Hematopoietic multipotent progenitor cell treated with erythropoietin and hydrocortisone succinate and interleukin-3 and kit ligand, for 8 days (in vitro differentiated cells): ENCODE data around the gene HOPX.
"Not testable (repeated sequence)": the region's sequence is repeated elsewhere in the genome, so short reads cannot be mapped to it uniquely, and the experiment has no call there.

Source experiments
- DNase-seq: peaks from one replicate; pipeline ENCODE4 v3.0.0-alpha.2; 2015

Gene HOPX

GRCh38 chr4:56686537-56687231 is 5.6 kb upstream of the HOPX start:
- DNase-seq = no peak

GRCh38 chr4:56684320-56685050 is 3.4 kb upstream of the HOPX start:
- DNase-seq = no peak

- no peak for DNase-seq
These were observed 2.4 kb upstream of the HOPX start for GRCh38 chr4:56683455-56683854.

- no peak for DNase-seq
These were observed 893 bp upstream of the HOPX start for GRCh38 chr4:56681853-56682525.

GRCh38 chr4:56680266-56680665 is 830 bp downstream of the HOPX start:
- no peak for DNase-seq

- no peak for DNase-seq
These were observed 3.4 kb downstream of the HOPX start for GRCh38 chr4:56677711-56678110.

GRCh38 chr4:56674984-56675383 is 6.1 kb downstream of the HOPX start:
- no peak for DNase-seq

- no peak for DNase-seq
These were observed 9.2 kb downstream of the HOPX start for GRCh38 chr4:56671860-56672259.

GRCh38 chr4:56671373-56671772 is 9.7 kb downstream of the HOPX start:
- no peak for DNase-seq

- DNase-seq = no peak
These were observed 12.8 kb downstream of the HOPX start for GRCh38 chr4:56668267-56668666.

GRCh38 chr4:56667396-56667795 is 13.7 kb downstream of the HOPX start:
- not testable (repeated sequence) for DNase-seq

GRCh38 chr4:56666279-56666678 is 14.8 kb downstream of the HOPX start:
- DNase-seq = no peak

GRCh38 chr4:56665781-56666180 is 15.3 kb downstream of the HOPX start:
- DNase-seq = no peak

GRCh38 chr4:56662782-56663468 is 18.2 kb downstream of the HOPX start:
- no peak for DNase-seq

GRCh38 chr4:56659946-56660345 is 21.1 kb downstream of the HOPX start:
- no peak for DNase-seq

- DNase-seq = no peak
These were observed 22.6 kb downstream of the HOPX start for GRCh38 chr4:56658528-56658927.

- DNase-seq = no peak
These were observed 23.3 kb downstream of the HOPX start for GRCh38 chr4:56657818-56658217.

- no peak for DNase-seq
These were observed 24.0 kb downstream of the HOPX start for GRCh38 chr4:56657128-56657527.

- DNase-seq = no peak
These were observed 24.8 kb downstream of the HOPX start for GRCh38 chr4:56656346-56656643.

GRCh38 chr4:56655627-56656345 is 25.3 kb downstream of the HOPX start:
- no peak for DNase-seq

- no peak for DNase-seq
These were observed 25.9 kb downstream of the HOPX start for GRCh38 chr4:56655209-56655626.

GRCh38 chr4:56654238-56654632 is 26.9 kb downstream of the HOPX start:
- DNase-seq = peak; percentile 18
